Dedifferentiated amniotic fluid mesenchymal stem cell (primary cell): ENCODE measurements around the gene HCFC1.

ENCODE experiments used
- DNase-seq: peaks from one replicate; pipeline ENCODE4 v3.0.0-alpha.2; 2016; ENCODE audit errors: extremely low spot score

HCFC1 gene

DNA sequence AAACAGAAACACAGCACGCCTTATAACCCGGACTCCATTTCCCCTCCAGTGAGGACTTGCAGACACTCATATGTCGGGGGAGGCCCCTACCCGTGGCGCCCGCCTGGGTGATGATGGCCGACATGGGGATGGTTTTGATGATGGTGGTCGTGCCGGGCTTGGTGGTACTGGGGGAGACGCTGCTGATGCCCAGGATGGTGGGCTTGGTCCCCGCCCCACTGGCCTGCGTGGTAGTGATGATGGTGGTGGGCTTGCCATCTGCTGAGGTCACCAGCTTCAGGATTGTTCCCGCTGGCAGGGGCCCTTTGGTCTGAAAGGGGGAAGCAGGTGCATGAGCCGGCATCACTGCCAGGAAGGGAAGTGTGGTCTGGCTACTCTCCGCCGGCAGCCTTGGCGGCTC lies 14.4 kb downstream of the HCFC1 start:
- no peak for DNase-seq

DNA sequence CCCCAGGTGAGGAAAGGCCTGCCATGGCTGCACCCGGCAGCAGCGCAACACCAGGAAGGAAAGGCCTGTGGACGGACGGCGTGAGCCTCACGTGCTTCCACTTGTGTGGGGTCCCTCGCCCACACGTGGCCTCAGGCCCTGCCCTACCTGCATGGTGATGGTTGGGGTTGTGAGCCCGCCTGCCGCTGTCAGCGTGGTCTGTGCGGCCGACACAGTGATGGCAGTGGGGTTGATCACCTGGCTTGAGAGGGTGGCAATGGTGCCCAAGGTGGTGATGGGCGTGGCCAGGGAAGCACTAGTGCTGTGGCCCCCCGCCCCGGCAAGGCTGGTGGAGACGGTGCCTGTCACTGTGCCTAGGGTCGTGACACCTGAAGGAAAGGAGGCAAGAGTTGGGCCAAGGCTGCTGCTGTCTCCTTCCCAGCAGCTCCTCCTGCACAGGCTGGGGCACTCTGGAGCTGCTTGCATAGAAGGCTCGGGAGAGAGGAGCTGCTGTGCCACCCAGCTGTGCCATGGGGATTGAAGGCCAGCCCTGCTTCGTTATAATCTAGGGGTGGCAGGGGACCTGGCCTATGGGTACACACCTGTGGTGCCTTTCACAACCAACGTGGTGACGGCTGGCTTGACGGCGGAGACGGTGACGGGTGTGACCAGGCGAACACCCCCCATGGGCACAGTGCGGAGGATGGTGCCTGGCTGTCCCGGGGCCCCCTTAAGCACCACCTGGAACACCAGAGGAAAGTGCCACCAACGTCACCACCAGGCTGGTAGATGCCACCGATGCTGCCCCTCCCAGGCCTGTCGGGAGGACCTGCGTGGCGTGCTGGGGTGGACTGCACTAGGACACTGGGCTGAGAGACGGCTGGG lies 15.3 kb downstream of the HCFC1 start:
- no peak for DNase-seq

DNA sequence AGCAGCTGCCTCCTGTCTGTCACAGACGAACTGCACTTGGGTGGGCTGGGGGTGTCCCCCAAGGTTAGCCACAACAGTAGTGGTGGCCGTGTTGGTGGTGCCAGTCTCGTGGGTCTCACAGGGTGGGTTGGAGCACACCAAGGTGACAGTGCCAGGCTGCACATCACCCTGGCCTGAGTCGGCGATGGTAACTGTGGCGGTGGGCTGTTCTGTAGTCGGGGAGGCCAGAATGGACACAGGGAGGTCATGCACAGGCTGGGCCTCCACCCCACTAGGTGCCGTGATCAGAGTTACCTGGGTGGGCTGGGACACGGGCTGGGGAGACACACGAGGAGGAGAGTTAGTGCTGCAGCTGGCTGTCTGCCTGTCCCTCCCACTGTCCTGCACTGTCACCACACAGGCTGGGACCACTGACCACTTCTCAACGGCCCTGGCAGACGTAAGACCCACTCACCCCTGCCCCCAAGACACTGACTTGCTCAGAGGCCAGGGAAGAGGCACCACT lies 16.3 kb downstream of the HCFC1 start:
- no peak for DNase-seq

DNA sequence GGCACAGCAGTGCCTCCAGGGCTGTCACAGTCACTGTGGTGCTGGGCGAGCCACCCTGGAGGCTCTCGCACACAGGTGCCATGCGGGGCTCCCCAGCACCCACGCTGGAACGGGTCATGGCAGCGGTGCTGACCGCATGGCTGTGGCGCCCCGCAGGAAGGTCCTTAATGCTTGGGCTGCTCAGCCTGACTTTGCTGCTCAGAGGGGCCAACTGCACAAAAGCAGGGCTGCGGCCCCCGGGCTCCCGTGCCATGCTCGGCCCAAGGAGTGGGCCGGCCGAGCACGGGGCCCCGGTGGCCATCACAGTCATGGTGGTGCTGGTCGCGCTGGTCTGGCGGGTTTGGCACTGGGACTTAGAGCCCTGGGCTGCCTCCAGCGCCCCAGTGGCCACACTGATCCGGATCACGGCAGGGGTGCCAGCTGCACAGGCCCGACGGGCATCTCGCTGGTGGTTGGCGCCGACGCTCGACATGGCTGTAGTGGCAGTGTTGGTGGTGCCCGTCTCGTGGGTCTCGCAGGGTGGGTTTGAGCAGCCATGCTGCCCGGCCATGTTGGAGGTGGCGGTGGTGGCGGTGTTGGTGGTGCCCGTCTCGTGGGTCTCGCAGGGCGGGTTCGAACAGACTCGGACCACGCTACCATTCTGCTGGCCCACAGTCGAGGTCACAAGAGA lies 16.9 kb downstream of the HCFC1 start:
- DNase-seq: no peak

DNA sequence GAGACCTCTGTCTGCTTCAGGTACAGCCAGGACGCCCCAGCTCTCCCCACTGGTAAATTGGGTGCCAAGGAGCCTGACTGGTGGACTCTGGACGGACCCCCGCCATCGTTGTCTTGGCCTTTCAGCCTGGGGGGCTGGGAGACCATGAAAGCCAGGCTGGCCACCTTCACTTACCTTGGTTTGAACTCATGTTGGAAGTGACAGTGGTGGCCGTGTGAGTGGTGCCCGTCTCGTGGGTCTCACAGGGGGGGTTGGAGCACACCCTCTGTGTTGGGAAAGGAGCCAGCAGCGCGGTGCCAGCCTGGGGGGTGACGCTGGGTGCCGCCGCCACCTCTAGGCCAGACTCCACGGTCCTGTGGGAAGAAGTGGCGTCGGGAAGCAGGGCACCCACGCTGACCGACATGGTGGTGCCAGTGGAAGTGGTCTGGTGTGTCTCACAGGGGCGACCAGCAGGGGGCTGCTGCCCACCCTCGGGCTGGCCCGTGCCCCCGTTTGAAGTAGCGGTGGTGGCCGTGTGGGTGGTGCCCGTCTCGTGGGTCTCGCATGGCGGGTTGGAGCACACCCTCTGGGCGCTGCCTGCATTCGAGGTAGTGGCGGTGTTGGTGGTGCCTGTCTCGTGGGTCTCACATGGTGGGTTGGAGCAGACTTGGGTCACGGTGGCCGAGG lies 17.6 kb downstream of the HCFC1 start:
- DNase-seq: no peak

DNA sequence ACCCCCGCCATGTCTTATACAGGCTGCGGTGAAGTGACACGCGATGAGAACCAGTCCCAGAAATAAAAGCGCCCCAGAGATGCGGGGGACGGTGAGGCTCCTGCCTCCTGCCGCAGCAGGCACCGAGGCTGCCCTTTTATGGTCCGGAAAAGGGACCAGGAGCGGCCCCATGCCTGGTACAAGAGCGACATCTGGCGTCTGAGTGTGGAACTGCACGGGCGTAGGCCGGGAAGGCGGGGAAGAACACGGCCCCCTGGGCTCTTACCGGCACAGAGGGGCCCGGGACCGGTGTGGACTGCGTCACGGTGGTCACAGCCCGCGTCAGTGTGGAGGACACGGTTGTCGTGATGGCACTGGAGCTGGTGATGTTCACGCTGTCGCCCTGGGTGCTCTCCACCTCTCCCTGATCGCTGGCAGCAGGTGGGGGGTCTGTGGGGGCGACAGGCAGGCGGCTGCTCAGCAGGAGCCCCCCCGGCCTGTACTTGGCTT lies 18.2 kb downstream of the HCFC1 start:
- peak; percentile 30 for DNase-seq

DNA sequence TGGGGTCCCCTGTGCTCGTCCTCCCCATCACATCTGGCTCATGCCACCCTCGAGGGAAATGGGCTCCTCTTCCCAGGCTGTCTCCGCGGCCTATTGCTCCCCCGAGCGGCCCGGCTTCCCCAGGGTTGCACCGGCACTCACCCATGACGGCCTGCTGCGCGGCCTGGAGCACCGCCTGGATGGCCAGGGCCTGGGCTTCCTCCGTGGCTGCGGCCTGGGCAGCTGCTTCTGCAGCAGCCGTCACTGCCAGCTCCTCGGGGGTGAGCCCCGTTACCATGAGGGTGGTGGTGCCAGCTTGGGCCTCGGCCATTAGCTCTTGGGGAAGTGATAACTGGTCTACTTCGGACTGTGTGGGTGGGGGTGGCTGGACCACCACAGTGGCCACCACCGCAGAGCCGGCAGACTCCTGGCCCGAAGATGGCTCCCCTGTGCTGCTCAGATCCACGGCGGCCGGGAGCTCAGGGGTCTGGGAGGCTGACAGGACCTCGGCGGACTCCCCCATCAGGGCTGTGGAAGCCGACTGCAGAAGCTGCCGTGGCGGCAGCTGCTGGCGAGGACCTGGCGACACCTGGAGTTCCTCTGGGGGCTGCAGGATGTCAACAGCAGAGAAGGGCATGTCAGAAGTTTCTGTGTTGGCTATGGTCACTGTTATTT lies 19.1 kb downstream of the HCFC1 start:
- no peak for DNase-seq

DNA sequence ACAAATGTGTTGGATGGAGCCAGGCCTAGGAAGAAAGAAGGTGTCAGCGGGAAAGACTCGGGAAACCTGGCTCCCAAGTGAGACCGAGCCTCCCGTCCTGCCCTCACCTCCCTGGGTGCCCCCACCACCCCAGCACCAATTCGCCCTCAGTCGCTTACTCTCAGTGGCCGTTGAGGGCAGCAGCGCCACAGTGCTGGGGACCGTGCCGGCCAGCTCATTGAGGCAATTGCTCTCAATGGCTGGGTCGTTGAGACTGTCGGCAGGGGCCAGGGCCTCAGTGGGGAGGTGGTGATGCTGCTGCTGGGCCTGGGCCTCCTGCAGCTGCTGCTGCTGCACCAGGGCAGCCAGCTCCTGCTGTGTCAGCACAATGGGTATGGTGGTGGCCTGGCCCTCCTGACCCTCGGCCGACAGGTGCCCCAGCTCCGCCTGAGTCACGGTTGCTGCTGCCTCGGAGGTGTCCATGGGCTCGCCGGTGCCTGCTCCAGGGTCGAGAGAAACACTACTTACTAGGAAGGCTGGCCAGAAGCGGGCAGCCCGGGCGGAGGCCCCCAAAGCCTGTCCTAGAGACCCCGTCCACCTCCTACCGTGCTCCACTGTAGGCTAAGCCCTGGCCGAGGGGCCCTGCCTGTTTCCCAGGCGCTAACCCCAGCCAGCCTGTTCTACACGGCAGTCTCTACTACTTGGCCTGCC lies 19.8 kb downstream of the HCFC1 start:
- DNase-seq: no peak

DNA sequence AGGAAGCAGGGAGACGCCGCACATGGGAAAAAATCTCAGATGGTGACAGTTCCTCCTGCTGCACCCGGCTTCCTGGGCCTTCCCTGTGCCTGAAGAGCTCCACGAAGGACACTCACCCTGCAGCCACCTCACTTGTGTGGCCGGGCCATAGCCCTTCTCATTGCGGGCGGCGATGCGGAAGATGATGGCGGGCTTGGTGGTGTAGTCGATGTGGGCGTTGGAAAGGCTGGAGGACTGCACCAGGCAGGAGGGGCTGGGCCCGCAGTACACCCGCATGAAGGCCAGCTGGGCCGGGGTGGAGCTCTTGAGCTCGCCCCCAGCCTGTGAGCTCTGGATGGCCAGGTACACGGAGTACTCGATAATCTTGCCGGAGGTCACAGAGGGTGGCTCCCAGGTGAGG lies 21.5 kb downstream of the HCFC1 start:
- DNase-seq: no peak

DNA sequence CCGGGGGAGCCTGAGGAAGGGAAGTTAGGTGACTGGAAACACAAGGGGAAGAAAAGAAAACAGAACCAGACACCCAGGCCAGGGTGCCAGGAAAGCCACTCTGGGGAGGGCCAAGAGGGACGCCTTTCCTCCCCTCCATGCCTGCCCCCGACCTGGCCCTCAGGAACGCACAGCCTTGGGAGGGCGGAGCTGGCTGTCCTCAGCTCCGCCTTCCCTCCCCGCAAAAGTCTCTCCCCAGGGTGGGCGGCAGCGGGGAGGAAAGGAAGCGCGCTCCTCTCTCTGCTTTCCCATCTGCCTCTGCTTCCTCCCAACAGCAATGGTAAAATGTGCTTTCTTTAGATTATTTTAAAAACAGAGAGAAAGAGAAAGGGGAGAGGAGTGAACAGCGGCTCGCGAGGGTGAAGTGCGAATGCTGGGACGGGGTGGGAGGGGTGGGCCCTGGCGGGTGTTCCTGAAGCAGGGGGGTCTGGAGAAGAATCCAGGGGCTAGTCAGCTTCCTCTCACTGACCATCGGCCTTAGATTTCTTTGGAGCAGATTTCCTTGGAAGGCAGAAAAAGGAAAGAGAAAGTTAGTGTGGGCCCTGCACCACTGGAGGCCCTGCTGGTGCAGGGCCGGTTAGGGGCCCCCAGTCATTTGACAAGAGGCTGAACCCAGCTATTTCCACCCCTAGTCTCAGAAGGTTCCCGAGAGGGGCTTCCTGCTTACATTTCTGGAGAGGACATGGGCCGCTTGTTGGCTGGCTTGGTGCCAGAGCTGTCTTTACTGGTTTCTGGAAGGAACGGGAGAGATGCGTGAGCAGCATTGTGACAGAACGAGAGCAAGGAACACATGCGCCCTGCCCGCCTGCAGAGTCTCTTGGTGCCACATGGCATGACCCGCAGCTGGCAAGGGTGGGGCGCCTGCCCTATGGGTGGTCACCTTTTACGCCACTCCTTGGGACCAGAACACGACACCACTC lies 22.5 kb downstream of the HCFC1 start:
- no peak for DNase-seq

DNA sequence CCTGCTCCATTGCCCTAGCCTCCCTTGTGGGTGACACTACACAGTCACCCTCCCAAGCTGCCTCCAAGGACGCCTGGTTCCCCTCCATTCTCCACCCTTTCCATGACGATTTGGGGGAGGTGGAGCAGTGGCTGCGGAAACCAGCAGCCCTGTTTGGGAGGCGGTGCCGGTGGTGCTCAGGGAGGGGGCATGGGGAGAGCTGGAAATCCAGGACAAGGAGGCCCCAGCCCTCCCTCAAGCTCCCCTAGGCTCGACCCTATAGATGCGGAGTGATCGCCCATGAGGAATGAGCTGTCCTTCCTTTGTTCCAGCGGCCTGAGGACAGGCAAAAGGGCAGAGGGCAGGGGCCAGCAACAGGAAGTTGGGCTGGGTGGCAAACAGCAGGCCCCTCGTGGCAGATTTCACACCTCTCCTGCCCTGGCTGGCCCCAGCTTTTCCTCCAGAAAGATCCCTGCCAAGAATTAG lies 23.6 kb downstream of the HCFC1 start:
- no peak for DNase-seq

DNA sequence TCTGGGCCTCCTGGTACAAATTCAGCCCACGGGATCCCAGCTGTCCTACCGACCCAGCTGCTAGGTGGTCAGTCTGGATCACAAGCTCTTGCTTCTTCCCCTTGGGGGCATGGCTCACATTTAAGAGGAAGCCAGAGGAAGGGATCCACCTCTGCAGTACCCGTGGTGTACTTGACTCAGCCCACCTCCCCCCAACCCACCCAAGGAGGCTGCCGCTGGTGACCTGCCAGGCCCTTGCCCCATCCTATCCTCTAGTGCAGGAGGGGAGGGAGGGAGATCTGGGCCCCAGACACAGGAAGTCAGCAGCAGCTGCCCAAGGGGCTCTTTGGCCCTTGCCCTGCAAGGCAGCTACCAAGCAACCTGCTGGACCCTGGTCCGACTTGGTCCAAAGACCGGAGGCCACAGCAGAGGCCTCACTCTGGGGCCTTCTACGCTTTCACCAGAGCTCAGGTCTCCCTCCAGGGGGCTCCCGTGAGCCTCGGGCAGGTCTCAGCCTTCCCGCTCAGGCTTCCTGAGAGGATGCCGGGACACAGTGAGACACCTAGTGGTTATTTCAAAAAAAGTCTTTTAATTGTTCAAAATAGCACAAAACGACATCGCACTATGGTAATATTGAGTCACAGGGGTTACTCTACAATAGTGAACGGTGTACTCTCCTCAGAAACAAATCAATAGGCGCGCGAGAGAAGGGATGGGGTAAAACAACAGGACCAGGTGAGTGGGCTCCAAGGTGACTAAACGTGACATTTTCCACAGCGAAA lies 24.4 kb downstream of the HCFC1 start:
- peak; percentile 54 for DNase-seq

DNA sequence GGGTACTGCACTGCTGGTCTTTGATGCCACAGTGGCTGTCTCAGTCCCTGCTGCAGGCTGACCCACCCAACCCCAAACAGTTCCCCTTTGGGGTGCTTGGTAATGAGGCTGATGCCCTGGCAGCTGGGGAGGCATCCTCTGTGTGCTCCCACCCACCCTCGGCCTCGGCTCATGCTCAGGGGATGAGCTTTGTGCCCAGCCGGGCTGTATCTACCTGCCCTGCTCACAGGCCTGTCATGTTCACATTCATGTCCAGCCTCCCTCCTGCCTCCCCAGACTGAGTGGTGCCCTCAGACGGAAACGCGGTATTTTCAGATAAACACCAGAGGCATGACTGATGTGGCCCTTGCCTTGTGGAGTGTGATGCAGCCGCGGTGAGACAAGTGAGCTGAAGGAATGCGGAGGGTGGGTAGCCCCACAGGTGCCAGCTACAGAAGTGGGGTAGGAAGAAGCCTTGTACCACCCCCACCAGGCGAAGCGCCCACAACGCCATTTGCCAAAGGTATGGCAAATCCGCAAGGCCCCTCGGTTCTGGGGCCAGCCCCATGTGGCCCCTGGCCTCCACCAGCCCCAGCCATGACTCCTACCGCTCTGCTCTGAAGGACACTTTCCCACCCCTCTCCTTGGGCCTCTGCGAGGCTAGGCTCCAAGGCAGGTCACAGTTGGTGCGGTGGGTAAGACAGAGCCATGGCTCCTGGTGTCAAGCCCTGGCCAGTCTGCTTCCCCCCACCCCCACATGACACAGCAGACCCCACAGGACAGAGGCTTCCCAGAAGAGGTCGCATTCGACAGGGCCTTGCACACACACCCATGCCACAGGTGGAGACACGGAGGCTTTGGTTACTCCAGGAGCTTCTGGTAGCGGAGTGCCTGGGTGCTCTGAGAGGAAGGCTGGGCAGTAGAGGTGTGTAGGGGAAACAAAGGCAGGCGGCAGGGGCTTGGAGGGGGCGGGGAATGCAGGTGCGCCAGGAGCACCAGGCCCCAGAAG lies 25.4 kb downstream of the HCFC1 start:
- no peak for DNase-seq

DNA sequence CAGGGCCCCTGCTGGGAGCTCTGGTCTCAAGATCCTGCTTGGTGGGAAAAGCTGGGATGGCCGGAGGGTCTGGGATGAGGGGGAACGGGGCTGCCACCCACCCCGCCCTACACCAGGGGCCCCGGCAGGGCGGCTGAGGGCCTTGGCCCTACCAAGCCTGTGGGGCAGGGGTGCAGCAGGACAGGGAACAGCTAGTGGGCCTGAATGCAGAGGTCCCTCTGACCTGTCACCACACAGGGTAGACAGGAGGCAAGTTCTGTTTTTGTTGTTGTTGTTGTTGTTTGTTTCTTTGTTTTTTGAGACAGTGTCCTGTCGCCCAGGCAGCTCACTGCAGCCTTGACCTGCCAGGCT lies 26.8 kb downstream of the HCFC1 start:
- no peak for DNase-seq

DNA sequence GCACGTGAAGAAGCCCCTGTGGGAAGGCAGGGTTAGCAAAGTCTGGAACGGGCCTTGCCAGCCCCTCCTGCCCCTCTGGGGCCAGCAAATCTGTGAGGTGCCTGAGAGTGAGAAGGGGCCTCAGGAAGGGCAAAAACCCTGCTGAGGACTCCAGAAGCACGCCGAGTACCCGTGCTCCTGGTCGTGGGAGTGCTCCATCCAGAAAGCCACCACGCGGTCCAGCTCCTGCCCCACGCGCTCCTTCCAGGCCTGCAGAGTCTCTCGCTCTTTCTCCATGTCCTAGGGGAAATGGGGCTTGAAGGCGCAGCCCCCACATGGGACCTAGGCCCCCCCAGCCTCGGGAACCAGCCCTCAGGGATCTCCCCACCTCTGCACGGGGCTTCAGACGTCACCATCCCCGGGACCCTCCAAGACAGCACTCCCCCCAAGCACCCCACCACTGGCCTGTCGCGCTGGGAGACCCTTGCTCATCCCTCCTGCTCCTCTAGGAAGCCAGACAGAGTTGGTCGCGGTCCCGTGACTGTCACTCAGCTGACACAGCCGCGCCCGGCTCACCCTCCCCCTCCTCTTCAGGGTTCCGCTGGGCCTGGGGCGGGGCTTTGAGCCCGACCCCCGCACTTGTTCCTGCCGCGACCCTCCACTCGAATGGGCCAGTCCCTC lies 27.3 kb downstream of the HCFC1 start, which contains the start of gene RENBP:
Gene RENBP (minus strand): TSS at position 504 of the 660 bp plus-strand sequence. CDS start 33 bp downstream, at position 471.
- no peak for DNase-seq

DNA sequence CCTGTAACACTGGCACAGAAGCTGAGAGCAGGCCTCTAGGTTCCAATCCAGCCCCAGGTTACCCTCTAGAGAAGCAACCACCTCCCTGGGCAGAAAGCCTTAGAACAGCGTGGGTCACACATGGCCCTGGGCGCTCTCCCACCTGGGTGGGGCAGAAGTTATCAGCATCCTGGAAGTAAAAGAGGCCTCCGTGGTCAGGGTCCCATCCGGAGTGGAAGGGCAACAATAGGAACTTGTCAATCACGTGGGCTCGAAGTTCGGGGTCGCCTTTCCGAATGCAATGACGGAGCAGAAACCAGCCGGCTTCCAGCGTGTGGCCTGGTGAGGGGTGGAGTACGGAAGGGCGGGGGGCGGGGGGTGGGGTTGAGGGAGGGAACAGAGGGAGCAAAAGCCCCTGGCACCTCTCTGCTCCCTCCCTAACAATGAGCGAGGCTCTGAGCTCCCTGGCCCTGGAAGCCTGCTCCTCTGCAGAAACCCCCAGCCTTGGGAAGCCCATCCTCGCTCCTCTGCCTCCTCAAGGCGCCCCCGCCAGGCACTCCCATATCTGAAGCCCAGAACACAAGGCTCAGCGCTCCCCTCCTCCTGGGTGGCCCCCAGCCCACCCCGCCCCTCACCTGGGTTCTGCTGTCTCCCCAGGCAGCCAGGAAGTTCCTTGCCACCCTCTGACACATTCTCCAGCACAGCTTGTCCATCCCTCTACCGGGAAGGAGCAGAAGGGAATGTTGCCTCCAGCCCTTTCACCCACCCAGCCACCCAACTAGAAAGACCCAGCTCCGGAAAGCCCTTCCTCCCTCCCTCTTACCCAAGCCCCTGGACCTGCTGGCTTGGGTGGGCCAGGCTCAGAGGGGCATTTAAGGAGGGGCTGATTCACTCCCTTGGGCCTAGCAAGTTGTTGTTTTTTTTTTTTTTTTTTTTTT lies 30.0 kb downstream of the HCFC1 start:
- no peak for DNase-seq
